Measurements from ENCODE around the gene TET1. TPM values are rescaled to one million over a fixed set of nuclear protein-coding genes. Genes with fewer than 3 reads are reported as not detected.
A peak's percentile ranks its signal among the peaks of the same experiment; 100 is the strongest.

The TET1 gene
- total and polyA plus RNA-seq, 9 of the 15 experiments (the other 6 are each of a cell fraction or from before 2014, with no cell fraction given): 2.6 to 21.3 (median 11.6) TPM

DNA sequence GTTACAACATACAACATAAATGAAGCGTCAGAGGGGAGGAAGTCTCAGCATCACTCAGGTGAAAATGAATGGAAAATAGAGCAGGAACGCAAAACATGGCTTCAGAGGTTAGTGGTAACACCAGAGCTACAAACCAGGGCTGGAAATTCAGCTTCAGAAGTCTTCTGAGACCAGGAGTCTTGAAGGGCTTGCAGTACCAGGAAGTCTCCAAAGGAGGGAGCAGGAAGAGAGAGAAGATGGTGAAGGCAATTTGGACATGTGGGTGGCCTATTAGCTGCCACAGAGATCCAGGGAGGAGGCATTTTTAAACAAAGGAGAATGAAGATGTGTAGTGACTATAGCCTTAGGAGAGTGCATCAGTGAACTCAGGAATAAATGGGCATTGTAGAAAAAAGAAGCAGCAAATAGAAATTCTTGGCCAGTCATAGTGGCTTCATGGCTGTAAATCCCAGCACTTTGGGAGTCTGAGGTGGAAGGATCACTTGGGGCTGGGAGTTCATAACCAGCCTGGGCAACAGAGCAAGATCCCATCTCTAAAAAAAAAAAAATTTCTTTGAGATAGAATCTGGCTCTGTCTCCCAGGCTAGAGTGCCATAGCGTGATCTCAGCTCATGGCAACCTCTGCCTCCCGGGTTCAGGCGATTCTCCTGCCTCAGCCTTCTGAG, 9.3 kb upstream of the TET1 start:
- no peak overlapping the region for H3K9ac ChIP-seq (ENCODE audit: insufficient read depth in 1 of 2, low read depth in 2 of 2, low read length in 2 of 2)
- POLR2A ChIA-PET: interaction anchor here (0.7 to 2.0 kb wide), 7 partner anchors 9 to 350 kb away, joined by 3 to 8 read pairs (median 5); partner anchors contain the start of gene CCAR1
- H3K4me2 ChIP-seq (ENCODE audit: insufficient read depth, low read length): no peak overlapping the region
- H3K9me1 ChIP-seq (ENCODE audit: control insufficient read depth, insufficient read depth, low read length): no peaks in the 10 kb centered on the region
- intact Hi-C loops (cut with micrococcal nuclease) (loop anchor here (10.0 kb wide), 1 partner anchor 354 kb away; the partner anchor contains the start of gene DDX50), in situ Hi-C loops (cut with MboI) (no loop called here)
- no peaks in the 10 kb centered on the region for H3K36me3 ChIP-seq (ENCODE audit: control insufficient read depth, insufficient read depth, low read length)
- H4K20me1 ChIP-seq (replicated peaks; ENCODE audit: control insufficient read depth, insufficient read depth, low read length): no peaks in the 10 kb centered on the region
- WGBS (ENCODE audit: insufficient coverage, low coverage, missing lambda C conversion rate): 57% methylated on average over 5 of the region's 5 CpGs
- DNase-seq (ENCODE audit: extremely low read depth in 1 of 4, low spot score in 3 of 4) (peak; percentile 72 to 91 (median 76)), FAIRE-seq (peak; percentile 94), ATAC-seq (peak; percentile 78)
- H2AFZ ChIP-seq (ENCODE audit: low read depth, low read length): peak overlapping the region; percentile 93
- H3K9me3 ChIP-seq (replicated peaks; ENCODE audit: control insufficient read depth, insufficient read depth, low read depth, low read length): no peaks in the 10 kb centered on the region
- H3K4me3 ChIP-seq: no peak overlapping the region
- no peaks in the 10 kb centered on the region for H3K79me2 ChIP-seq (ENCODE audit: control insufficient read depth, insufficient read depth, low read length)
- no peak overlapping the region for H3K27ac ChIP-seq (ENCODE audit: extremely low read depth, low read depth, low read length)
- BruUV-seq (replicated peaks): no TSS peak
- H3K4me1 ChIP-seq (replicated peaks in 1 of 2; ENCODE audit: control insufficient read depth in 2 of 2, insufficient read depth in 2 of 2, low read length in 2 of 2): peaks cover 17 to 20% of the 10 kb centered on the region in 2 experiments
- H3K27me3 ChIP-seq (ENCODE audit: control insufficient read depth in 2 of 2, insufficient read depth in 2 of 2, low read length in 2 of 2): no peaks in the 10 kb centered on the region
- CTCF ChIA-PET (ENCODE audit: low intra/inter-chr PET ratio): interaction anchor here (0.6 kb wide), 1 partner anchor 62 kb away, joined by 3 read pairs; no protein-coding TSS in a partner anchor
- TF ChIP-seq, protein P1, sequence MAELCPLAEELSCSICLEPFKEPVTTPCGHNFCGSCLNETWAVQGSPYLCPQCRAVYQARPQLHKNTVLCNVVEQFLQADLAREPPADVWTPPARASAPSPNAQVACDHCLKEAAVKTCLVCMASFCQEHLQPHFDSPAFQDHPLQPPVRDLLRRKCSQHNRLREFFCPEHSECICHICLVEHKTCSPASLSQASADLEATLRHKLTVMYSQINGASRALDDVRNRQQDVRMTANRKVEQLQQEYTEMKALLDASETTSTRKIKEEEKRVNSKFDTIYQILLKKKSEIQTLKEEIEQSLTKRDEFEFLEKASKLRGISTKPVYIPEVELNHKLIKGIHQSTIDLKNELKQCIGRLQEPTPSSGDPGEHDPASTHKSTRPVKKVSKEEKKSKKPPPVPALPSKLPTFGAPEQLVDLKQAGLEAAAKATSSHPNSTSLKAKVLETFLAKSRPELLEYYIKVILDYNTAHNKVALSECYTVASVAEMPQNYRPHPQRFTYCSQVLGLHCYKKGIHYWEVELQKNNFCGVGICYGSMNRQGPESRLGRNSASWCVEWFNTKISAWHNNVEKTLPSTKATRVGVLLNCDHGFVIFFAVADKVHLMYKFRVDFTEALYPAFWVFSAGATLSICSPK (IDR thresholded peaks at IDR 0.05; ENCODE audit: borderline replicate concordance): no peak
- TF ChIP-seq HDGF (IDR thresholded peaks at IDR 0.05) (peak; percentile 86), ZC3H11A (IDR thresholded peaks at IDR 0.05; ENCODE audit: low read depth, low read length) (0 out of 2 replicates have a peak, but pooled peaks have one; percentile 37), ZNF41 (CRISPR knock-in tag; conservative IDR thresholded peaks at IDR 0.05) (no peak), MYC (IDR thresholded peaks at IDR 0.05; ENCODE audit: low read depth, low read length) (peak; percentile 82), MYC (CRISPR knock-in tag; IDR thresholded peaks at IDR 0.05; ENCODE audit: borderline replicate concordance, low read depth) (no peak), DIDO1 (tag; IDR thresholded peaks at IDR 0.05; ENCODE audit: low read depth) (no peak), NCOA6 (IDR thresholded peaks at IDR 0.05) (no peak), LARP7 (IDR thresholded peaks at IDR 0.05) (no peak), NBN (IDR thresholded peaks at IDR 0.05; ENCODE audit: low read depth) (peak; percentile 75; the same call in 1 of the 2 replicates), ADNP (tag; IDR thresholded peaks at IDR 0.05) (no peak)
- TF ChIP-seq, protein P2, sequence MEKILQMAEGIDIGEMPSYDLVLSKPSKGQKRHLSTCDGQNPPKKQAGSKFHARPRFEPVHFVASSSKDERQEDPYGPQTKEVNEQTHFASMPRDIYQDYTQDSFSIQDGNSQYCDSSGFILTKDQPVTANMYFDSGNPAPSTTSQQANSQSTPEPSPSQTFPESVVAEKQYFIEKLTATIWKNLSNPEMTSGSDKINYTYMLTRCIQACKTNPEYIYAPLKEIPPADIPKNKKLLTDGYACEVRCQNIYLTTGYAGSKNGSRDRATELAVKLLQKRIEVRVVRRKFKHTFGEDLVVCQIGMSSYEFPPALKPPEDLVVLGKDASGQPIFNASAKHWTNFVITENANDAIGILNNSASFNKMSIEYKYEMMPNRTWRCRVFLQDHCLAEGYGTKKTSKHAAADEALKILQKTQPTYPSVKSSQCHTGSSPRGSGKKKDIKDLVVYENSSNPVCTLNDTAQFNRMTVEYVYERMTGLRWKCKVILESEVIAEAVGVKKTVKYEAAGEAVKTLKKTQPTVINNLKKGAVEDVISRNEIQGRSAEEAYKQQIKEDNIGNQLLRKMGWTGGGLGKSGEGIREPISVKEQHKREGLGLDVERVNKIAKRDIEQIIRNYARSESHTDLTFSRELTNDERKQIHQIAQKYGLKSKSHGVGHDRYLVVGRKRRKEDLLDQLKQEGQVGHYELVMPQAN (IDR thresholded peaks at IDR 0.05; ENCODE audit: borderline replicate concordance): no peak
- TF ChIP-seq, protein P3, sequence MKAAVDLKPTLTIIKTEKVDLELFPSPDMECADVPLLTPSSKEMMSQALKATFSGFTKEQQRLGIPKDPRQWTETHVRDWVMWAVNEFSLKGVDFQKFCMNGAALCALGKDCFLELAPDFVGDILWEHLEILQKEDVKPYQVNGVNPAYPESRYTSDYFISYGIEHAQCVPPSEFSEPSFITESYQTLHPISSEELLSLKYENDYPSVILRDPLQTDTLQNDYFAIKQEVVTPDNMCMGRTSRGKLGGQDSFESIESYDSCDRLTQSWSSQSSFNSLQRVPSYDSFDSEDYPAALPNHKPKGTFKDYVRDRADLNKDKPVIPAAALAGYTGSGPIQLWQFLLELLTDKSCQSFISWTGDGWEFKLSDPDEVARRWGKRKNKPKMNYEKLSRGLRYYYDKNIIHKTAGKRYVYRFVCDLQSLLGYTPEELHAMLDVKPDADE (conservative IDR thresholded peaks at IDR 0.05; ENCODE audit: control insufficient read depth, low read depth, low read length): no peak
- TF ChIP-seq, protein P4, sequence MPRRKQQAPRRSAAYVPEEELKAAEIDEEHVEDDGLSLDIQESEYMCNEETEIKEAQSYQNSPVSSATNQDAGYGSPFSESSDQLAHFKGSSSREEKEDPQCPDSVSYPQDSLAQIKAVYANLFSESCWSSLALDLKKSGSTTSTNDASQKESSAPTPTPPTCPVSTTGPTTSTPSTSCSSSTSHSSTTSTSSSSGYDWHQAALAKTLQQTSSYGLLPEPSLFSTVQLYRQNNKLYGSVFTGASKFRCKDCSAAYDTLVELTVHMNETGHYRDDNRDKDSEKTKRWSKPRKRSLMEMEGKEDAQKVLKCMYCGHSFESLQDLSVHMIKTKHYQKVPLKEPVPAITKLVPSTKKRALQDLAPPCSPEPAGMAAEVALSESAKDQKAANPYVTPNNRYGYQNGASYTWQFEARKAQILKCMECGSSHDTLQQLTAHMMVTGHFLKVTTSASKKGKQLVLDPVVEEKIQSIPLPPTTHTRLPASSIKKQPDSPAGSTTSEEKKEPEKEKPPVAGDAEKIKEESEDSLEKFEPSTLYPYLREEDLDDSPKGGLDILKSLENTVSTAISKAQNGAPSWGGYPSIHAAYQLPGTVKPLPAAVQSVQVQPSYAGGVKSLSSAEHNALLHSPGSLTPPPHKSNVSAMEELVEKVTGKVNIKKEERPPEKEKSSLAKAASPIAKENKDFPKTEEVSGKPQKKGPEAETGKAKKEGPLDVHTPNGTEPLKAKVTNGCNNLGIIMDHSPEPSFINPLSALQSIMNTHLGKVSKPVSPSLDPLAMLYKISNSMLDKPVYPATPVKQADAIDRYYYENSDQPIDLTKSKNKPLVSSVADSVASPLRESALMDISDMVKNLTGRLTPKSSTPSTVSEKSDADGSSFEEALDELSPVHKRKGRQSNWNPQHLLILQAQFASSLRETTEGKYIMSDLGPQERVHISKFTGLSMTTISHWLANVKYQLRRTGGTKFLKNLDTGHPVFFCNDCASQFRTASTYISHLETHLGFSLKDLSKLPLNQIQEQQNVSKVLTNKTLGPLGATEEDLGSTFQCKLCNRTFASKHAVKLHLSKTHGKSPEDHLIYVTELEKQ (CRISPR knock-in tag; IDR thresholded peaks at IDR 0.05): no peak

All from K562 (cell line).